H54 (cell line): Measurements from ENCODE around the gene SMNDC1.
"Not testable (repeated sequence)": the region's sequence is repeated elsewhere in the genome, so short reads cannot be mapped to it uniquely, and the experiment has no call there.

ENCODE experiments used
- DNase-seq: peaks from one replicate; pipeline ENCODE4 v3.0.0; 2011; ENCODE audit warnings: low spot score, mixed read lengths; ENCODE audit not compliant: insufficient read length
- FAIRE-seq: peaks from 3 replicates; lab custom pipeline; 2011; peaks lifted over from hg19 to GRCh38; lab: Jason Lieb, UNC
- POLR2A ChIP-seq: IDR thresholded peaks from 2 replicates; pipeline ENCODE4 v1.6.1; 2011; ENCODE audit warnings: low read depth, mild to moderate bottlenecking, low read length

Gene SMNDC1

DNA sequence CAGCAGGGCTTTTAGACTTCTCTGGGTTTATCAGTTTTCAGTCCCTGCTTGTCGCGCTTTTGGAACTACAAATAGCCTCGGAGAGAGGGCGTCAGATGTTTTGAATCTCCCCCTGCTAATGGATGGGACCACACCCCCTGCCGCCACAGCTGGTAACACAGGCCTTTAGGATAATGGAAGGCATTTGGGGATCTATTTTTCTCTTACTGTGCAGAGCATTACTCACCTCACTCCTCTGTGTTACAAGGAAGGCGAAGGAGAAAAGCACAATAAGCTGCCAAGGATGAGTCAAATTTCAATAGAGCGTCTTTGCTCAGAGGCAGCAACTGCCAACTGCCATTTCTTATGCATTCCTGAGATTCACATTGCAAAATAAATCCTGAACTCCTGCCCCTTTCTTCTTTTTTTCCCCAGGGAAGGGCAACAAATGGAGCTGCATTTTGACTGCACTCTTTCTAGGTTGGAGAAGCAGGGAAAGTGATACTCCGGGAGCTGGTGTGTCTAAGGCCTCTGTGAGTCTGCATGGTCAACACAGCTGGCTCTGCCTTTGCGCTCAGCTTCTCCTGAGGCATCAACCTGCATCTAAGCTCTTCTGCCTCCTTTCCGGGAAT lies 31.5 kb upstream of the SMNDC1 start:
- peak; percentile 82 for DNase-seq
- peak; percentile 45 for FAIRE-seq
- no peak for TF ChIP-seq POLR2A

DNA sequence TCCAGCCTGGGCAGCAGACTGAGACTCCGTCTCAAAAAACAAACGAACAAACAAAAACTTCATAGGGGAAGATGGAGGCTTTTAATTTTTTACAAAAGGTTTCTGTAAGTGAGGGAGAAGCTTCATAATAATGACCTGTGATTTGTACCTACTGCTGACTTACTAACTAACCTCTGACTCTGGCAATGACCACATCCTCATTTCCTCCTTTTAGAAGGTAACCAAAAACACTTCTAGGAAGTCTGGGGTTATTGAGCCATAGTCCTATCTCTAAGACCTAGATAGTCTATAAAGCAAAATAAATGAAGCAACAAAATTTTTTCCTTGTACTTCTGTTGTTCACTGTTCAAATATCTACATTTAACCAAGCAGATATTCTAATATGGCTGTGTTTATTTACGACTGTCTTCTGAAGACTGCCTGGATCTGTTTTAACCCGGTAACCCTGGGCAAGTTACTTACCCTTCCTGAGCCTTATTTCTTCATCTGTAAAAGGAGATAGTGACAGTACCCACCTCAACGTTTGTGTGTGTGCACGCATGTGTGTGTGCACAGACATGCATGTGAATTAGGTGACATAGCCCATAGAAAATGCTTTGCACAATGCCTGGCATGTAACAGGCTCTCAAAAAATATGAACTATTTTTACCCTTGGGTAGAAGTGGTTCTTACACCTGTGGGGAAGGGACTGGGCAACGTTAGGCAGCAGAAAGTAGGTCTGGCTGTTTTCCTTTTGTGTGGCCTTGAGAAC lies 30.8 kb upstream of the SMNDC1 start:
- no peak for FAIRE-seq
- DNase-seq = no peak

DNA sequence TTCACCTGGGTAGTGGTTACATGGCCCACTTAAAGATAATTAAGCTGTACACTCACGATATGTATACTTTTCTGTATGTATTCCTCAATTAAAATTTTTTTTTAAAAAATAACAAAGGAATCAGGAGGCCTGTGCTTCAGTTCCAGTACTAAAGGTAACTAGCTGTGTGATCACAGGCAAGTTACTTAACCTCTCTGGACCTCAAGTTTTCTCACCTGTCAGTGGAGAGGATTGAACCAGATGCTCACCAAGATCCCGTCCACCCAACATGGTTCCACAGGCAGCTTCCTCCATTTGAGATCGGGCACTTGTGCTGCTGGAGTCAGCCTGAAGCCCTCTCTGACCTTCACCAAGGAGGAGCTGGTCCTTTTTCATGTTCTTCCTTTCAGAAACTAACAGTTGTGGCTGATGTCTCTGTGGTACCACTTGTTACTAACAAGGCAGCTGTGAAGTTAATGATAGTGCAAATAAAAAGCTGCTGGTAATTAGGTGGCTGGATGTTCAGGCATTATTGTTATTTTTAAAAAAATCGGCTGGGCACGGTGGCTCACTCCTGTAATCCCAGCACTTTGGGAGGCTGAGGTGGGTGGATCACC lies 29.4 kb upstream of the SMNDC1 start:
- no peak for TF ChIP-seq POLR2A
- FAIRE-seq = no peak
- DNase-seq = no peak

More for the DNA sequence above, 30.8 kb upstream of the SMNDC1 start:
- no peak for TF ChIP-seq POLR2A

GRCh38 chr10:110331226-110331795 lies 26.6 kb upstream of the SMNDC1 start:
- FAIRE-seq, DNase-seq: not testable (repeated sequence)

DNA sequence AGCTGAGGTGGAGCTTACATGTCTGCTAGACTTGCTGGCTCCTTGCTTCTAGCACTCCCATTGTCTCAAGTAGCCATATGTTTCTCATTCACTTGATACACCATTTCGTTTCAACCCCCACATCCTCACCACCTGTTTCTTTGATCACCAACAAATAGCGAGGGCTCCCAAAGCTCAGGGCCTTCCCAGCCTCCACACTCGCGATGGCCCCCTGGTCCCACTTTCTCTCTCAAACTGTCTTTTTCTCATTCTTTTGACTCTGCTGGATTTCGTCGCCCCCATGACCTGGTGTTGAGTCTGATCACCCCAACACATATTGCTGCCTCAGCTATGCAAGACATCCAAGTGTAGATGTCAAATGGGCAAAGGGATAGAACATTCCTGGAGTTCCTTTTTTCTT lies 26.0 kb upstream of the SMNDC1 start:
- FAIRE-seq (no peak), DNase-seq (no peak)
- no peak for TF ChIP-seq POLR2A

GRCh38 chr10:110327262-110327914 lies 22.7 kb upstream of the SMNDC1 start:
- no peak for FAIRE-seq
- TF ChIP-seq POLR2A = no peak
- DNase-seq = no peak

DNA sequence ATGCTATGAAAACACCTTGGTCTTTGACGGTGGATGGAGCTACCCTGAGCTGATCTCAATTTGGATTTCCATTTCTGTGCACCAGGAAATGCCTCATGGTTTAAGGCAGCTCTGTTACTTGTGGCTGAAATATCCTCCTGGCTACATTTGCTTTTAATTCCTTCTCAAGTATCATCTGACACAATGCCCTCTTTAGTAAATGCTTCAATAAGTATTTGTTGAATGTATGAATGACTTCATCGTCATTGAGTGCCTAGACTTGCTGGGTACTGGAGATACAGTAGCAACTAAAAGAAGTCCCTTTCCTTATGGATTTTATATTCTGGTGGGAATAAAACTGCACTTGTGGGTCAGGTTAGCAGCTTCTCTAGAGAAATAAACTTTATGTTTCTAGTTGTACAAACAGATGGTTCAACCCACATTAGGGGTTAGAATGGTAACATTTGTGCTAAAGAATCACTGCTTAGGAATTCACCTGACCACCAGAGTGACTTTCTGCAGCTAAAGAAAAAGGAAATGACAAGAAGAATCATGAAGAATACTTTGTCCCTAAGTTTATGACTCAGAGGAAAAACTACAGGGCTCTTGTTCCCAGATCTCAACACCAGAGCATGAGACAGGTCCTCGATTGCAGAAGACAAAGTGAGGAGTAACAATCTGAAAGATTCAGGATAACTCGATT lies 21.8 kb upstream of the SMNDC1 start:
- no peak for TF ChIP-seq POLR2A
- DNase-seq (peak; percentile 71), FAIRE-seq (no peak)

- no peak for DNase-seq
- no peak for TF ChIP-seq POLR2A
- no peak for FAIRE-seq
Observed at GRCh38 chr10:110324805-110325280, 20.1 kb upstream of the SMNDC1 start.

GRCh38 chr10:110324201-110324804 lies 19.6 kb upstream of the SMNDC1 start:
- FAIRE-seq = no peak
- no peak for DNase-seq
- no peak for TF ChIP-seq POLR2A

- FAIRE-seq = peak; percentile 33
- DNase-seq = peak; percentile 85
Observed at GRCh38 chr10:110323503-110323902, 18.8 kb upstream of the SMNDC1 start.

GRCh38 chr10:110321869-110322620 lies 17.3 kb upstream of the SMNDC1 start:
- FAIRE-seq = no peak
- no peak for TF ChIP-seq POLR2A

More at GRCh38 chr10:110323503-110323902, 18.8 kb upstream of the SMNDC1 start:
- TF ChIP-seq POLR2A = no peak

DNA sequence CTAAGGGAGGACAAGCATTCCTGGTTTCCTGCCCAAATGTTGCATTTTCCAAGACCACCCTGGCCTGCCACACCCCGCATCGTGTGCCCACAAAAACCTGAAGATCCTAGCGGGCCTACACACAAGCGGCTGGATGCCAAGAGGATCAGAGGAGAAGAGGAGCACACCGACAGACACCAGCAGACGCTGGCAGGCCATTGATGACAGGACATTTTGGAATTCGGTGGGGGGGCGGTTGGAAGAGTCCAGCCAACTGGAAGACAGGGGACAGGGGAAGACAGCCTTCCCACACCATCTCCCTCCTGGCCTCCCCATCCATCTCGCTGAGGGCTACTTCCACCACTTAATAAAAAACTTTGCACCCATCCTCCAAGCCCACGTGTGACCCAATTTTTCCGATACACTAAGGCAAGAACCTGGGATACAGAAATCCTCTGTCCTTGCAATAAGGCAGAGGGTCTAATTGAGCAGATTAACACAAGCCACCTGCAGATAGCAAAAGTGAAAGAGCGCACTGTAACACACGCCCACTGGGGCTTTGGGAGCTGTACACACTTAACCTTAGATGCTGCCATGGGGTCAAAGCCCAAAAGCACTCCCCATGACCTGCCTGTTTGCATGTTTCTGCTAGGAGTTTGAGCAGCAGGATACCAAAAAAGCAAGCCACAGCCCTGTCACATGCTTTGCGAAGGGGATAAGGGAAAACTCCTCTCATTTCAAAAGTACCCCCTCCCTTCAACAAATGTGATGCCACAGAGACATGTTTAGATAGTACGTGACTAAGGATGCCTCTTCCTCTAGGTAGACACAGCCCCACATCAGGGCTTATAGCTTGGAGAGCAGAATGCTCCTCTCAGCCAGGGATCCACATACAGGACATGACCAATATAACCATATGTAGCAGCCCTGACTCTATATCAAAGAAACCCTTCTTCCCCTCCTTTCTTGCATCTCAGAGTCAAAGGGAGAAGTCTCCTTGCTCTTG lies 13.4 kb upstream of the SMNDC1 start:
- TF ChIP-seq POLR2A = no peak
- FAIRE-seq = no peak
- no peak for DNase-seq

More at GRCh38 chr10:110321869-110322620, 17.3 kb upstream of the SMNDC1 start:
- no peak for DNase-seq
